ENCODE measurements around the gene ADCY3.

- TF ChIP-seq JUND (IDR thresholded peaks at IDR 0.05) (no peak), GABPA (IDR thresholded peaks at IDR 0.05; ENCODE audit: low read depth) (no peak), TAF1 (IDR thresholded peaks at IDR 0.05; ENCODE audit: borderline replicate concordance, low read depth, low read length) (no peak), FOXM1 (IDR thresholded peaks at IDR 0.05; ENCODE audit: low read depth) (no peak), POLR2AphosphoS5 (IDR thresholded peaks at IDR 0.05; ENCODE audit: low read depth, low read length) (no peak), MXI1 (IDR thresholded peaks at IDR 0.05; ENCODE audit: low read depth, low read length) (no peak), RAD21 (IDR thresholded peaks at IDR 0.05; ENCODE audit: low read length) (no peak), EP300 (IDR thresholded peaks at IDR 0.05; ENCODE audit: borderline replicate concordance in 1 of 2, low read depth in 1 of 2, low read length in 1 of 2) (no peak), ZBTB33 (IDR thresholded peaks at IDR 0.05; ENCODE audit: borderline replicate concordance, low read depth) (no peak), CTCF (IDR thresholded peaks at IDR 0.05) (no peak), EZH2phosphoT487 (IDR thresholded peaks at IDR 0.05; ENCODE audit: borderline replicate concordance, low read depth) (no peak)
Observed at GRCh38 chr2:24774373-24774772, 145.7 kb downstream of the ADCY3 start.
